Activated CD8-positive, alpha-beta memory T cell treated with anti-CD3 and anti-CD28 coated beads, Interleukin-2, amount 50 U/mL, for 4 hours (primary cell): ENCODE results near the gene MIER1.

Experiments
- DNase-seq: peaks from one replicate; pipeline ENCODE4 v3.0.0-alpha.2; 2020

MIER1 gene

DNA sequence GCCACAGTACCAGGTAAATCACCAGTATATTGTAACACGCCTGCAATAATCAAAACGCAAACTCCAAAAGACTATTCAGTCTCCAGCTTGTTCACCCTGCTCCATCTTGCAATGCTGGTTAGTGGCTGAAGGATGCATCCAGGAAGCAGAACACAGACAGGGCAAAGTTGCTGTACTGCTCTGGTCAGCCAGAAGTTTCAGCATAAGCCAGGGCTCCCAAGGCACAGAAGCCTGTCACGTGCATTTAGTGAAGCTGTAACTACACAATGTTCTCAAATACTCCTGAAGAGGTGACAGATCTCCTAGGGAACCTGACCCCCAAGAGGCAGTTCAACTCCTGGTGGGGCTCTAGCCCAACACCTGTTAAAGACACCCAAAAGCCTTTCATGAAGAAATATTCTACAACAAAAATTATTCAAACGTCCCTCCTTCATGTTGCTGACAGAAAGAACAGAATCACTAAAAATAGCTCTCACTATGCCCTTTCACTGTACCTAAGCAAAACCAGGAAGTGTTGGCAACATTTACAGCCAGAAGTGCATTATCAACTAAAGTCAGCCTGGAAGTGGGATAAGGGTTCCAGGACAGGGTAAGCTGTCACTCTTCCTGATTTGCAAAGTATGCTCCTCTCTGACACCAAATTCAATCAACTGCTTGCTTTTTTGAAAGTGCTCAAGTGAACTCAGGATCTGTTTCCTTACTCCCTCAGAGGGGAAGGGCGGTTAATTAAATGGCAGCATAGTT, 77.1 kb downstream of the MIER1 start:
- no peak for DNase-seq

DNA sequence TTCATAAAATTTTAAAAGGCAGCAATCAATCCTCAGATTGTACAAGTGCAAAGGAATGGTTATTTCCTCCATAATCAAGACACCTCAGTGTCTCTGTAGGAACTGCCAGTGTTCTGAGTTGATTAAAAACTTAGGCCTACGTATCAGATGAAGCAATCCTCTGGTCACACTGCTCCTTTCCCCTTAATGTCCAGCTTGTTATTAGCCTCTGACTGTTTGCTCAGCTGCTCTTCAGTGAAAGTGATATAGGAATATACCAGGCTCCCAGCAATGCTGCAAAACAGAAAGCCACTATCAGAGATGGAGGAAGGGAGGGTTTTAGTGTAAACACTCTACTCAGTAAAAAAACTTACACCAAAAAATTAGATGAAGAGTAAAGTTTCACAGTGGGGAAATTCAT, 79.4 kb downstream of the MIER1 start:
- no peak for DNase-seq

DNA sequence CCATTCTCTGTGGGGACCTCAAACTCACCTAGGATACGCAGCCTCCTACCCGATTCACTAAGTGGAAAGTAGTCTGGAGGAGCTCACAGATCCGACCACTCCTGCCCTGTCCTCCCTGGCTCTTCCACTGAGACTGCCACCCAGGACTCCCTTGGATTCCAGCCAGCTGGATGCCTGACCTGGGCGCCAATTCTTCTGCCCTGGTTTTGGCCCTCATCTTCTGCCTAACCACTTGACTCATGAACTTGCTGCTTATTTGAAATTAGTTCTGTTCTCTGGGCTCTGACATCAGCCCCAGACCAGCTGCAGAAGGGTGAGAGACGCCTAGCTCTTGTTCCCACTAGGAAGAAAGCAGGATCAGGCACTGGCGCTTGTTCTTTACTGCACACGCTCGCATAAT, 80.3 kb downstream of the MIER1 start:
- no peak for DNase-seq

DNA sequence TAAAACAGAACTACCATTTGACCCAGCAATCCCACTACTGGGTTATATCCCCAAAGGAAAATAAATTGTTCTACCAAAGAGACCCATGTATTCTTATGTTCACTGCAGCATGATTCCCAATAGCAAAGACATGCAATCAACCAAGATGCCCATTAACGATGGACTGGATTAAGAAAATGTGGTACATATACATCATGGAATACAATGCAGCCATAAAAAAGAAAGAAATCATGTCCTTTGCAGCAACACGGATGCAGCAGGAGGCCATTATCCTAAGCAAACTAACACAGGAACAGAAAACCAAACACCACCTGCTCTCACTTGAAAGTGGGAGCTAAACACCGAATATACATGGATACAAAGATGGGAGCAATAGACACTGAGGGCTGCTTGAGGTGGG, 85.0 kb downstream of the MIER1 start:
- no peak for DNase-seq

DNA sequence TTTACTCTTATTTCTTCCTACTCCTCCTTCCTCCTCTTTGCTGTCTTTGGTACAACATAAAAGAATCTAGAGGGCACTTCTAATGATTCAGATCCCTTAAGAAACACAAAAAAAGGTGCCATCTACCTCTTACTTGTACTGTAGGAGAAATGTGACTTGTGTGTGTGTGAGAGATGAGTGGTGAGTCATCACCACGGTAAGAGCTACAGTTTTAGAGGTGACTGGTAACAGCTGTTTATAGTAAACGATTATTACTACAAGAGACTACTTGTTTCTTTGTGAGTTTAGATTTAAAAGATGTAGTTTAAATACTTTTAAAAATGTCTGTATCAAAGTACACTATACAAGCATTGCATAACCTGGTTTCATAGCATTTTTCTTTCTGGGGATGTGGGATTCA, 88.8 kb downstream of the MIER1 start:
- no peak for DNase-seq

DNA sequence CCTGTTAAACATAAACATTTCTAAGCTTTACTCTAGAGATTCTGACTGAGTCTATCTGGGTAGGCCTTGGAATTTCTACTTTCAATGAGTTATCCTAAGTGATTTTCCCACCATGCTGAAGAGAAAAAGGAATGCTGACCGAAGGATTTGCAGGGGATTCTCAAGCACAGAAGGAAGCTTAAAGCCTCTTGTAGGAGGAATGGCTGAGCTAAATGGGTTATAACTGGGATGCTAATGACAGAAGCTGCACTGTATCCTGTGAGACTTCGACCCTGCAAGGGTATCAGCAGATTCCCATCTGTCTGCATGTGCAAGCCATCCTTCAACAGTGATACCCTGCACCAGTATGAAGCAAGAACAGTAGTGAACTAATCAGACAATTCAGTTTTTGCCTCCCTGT, 93.8 kb downstream of the MIER1 start:
- no peak for DNase-seq

DNA sequence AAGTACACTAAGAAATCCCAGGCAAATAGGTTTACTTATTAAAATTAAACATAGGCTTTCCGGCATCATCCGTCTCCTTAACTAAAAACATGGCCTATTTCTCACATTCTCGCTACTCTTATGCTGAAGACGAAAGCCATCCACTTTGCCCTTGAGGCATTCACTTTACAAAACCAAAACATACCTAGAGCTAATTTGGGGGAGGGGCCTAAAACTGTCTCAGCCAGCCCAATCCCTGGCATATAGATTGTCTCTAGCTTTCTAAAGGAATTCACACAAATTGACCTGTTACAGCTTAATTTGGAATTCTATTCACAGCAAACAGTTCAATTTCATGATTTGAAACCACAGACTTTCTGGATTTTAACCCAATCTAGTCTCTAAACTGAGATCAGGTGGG, 94.3 kb downstream of the MIER1 start:
- no peak for DNase-seq

DNA sequence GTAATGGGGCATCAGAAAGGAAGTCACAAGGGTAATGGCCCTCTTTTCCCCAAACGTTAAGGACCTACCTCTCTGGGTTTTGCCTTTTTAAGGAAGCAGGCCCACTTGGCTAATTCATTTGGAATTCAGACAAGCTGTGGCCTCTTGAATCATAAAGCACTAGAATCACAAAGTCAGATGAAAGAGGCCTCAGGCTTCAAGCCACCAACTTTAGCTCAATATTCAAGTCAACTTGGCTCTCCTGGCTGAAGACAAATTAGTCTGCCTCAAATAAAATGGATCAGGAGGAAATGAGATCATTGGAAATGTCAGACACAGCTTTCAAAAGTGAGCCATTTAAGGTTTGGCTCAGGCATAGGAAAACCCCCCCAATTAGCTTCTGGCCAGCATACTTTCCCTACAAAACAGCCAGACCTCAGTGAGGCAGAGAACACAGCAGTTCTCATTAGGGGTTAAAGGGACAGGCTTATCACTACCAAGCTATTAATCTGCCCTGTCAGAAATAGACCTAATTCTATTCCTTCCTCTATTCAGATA, 94.9 kb downstream of the MIER1 start:
- DNase-seq = no peak

DNA sequence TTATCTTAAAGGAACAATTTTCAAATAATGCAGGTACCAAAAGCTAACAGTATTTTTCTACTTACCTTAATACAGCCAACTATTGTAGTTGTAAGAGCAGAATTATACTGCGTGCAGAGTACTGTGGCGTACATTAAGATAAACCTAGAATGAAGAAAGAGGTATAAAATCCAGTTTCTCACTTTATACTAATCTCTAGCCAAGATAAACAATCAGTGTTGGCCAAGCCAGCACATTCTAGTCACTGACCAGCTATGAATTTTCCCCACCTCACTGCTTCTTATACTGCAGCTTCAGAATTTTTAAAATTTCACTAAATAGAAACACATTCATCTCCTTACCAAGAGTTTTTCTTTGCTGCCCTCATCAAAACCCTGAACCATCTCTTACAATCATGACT, 95.5 kb downstream of the MIER1 start:
- no peak for DNase-seq

DNA sequence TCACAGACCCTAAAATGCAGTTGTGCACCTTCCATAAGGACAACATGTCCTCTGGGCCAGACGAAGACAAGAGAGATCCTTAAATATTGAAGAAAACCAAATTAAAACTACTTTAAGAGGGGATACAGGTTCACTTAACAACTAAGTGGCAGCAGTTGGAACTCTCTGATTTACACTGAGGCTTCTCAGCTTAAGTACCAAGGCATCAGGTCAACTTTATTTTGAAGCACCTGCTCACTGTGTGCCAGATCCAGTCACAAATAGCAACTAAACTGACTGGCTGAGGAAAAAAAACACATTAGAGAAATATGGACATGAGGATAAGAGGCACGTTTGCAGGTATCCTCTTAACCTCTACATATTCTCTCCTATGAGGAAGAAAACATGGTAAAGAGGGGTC, 96.0 kb downstream of the MIER1 start:
- no peak for DNase-seq

DNA sequence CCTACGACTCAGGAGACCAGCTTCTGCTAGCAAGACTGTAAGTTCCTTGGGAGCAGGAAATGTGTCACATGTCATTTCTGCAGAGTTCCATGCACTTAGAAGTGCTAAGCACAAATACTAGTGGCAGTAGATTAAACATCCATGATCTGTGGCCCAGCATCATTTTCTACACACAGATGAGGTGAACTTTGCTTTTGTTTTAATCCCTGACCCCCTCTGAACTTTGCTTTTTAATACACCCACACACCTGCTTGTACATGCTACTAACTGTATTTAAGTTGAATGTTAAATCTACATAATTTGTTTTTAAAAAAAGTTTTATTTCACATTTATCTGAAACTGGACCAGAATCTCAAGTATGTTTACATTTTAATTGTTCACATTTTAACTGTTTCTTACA, 104.7 kb downstream of the MIER1 start:
- DNase-seq = no peak

DNA sequence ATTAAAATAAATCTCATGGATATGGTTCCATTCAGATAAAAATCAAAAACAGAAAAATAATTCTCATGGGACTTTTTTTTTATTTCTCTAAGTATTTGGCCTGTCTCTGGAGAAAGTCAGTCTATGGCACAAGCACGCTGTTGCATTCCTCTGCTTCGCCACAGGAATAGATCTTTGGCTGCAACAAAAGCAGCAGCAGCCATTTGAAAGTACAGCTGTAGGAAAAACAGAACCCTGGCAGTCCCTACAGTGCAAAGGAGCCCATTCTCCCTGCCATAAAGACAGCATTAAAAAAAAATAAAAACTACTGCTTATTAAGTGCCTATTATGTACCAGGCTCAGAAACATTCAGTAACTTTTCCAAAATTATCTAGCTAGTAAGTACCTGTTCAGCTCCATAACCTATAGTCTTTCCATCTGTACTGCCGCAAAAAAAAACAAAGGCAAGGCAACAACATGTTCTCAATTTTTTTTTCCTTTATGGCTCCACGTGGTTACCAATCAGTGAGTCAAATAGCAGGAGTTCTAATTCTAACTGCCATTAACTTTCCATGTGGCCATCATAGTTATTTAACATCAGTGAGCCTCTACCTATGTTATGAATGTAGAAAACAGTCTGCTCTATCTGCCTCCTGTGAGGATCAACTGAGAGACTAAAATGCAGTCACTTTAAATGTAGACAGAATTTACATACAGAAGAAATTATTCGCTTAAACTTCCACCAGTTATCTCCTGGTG, 106.5 kb downstream of the MIER1 start:
- DNase-seq = no peak

DNA sequence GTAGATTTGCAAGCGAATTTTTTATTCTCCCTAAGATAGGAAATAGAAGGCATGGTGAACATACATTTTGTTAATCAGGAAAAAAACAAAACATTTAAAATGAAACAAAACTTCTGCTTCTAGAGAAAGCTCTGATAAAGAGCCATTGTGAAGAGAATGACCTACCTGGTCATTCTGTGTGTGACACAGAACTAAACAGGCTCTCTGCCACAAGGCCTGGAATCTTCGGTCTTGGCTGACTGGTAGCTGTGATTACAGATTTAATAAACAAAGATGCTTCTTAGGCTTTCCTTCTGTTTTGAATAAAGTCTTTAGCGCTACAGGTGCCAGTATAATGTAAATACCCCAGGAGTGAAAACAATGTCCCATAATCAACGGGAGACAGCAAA, 107.1 kb downstream of the MIER1 start:
- DNase-seq = no peak
